ENCODE results near the gene GPER1. TPM values are rescaled to one million over a fixed set of nuclear protein-coding genes. Genes with fewer than 3 reads are reported as not detected.
"Not testable (repeated sequence)": the region's sequence is repeated elsewhere in the genome, so short reads cannot be mapped to it uniquely, and the experiment has no call there.

The GPER1 gene
- total RNA-seq, 1 donor from 2014 or later, result 2.7 TPM

GRCh38 chr7:1070544-1071011 is 17.3 kb upstream of the GPER1 start:
- ATAC-seq (ENCODE audit: low read depth) (no peak), DNase-seq (no peak)
- no peaks in the 10 kb centered on the region for H3K9me3 Mint-ChIP-seq
- H3K4me3 Mint-ChIP-seq, result no peak overlapping the region
- no peaks in the 10 kb centered on the region for H3K27me3 Mint-ChIP-seq
- no peak overlapping the region for H3K27ac Mint-ChIP-seq
- CTCF ChIA-PET, result interaction anchor here (0.7 kb wide), 1 partner anchor 78 kb away, joined by 3 read pairs; no protein-coding TSS in a partner anchor
- intact Hi-C loops (cut with micrococcal nuclease), result no loop called here
- peaks cover 8% of the 10 kb centered on the region for H3K4me1 Mint-ChIP-seq
- POLR2A ChIA-PET, result no interaction called here
- no peaks in the 10 kb centered on the region for H3K36me3 Mint-ChIP-seq (ENCODE audit: low read depth)
- TF ChIP-seq CTCF (IDR thresholded peaks at IDR 0.05), result no peak

DNA sequence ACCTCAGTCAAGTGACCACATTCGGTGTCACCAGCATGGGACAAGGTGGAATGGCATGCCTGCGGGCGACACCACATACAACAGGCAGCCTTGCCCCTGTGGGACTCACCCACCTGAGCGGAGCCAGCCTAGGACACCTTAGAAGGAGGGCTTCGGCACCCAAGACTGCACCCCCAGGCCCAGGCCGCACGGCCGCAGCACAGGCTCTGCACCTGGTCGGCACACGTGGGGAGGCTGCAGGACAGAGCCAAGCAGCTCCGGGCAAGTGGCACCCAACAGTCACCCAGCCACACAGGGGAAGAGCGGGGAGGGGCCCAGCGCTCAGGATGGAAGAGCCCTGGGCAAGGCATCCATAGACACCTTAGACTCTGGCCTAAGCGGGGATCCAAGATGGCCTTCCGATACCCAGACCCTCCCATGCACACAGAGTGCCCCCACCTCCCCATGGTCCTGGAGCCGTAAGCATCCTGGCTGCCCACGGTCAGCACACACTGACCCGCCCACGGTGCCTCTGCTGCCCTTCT is 16.1 kb upstream of the GPER1 start:
- H3K36me3 Mint-ChIP-seq (ENCODE audit: low read depth), result no peaks in the 10 kb centered on the region
- peaks cover 5% of the 10 kb centered on the region for H3K4me1 Mint-ChIP-seq
- no peak for TF ChIP-seq CTCF (IDR thresholded peaks at IDR 0.05)
- ChIA-PET CTCF (interaction anchor here (2.1 kb wide), 1 partner anchor 79 kb away, joined by 10 read pairs; no protein-coding TSS in a partner anchor), POLR2A (interaction anchor here (0.6 to 1.4 kb wide), 2 partner anchors 46 to 53 kb away, joined by 3 read pairs; no protein-coding TSS in a partner anchor)
- no peaks in the 10 kb centered on the region for H3K9me3 Mint-ChIP-seq
- no peak for DNase-seq
- ATAC-seq (ENCODE audit: low read depth), result no peak
- no peaks in the 10 kb centered on the region for H3K27me3 Mint-ChIP-seq
- no peak overlapping the region for H3K27ac Mint-ChIP-seq
- H3K4me3 Mint-ChIP-seq, result no peak overlapping the region
- intact Hi-C loops (cut with micrococcal nuclease), result no loop called here

GRCh38 chr7:1073142-1073977 is 14.6 kb upstream of the GPER1 start:
- intact Hi-C loops (cut with micrococcal nuclease), result no loop called here
- no peak for TF ChIP-seq CTCF (IDR thresholded peaks at IDR 0.05)
- DNase-seq (no peak), ATAC-seq (ENCODE audit: low read depth) (no peak)
- Mint-ChIP-seq H3K4me3 (no peak overlapping the region), H3K4me1 (peaks cover 5% of the 10 kb centered on the region), H3K27ac (no peak overlapping the region), H3K36me3 (ENCODE audit: low read depth) (no peaks in the 10 kb centered on the region), H3K27me3 (no peaks in the 10 kb centered on the region), H3K9me3 (no peaks in the 10 kb centered on the region)
- ChIA-PET CTCF (interaction anchor here (0.8 to 2.1 kb wide), 3 partner anchors 13 to 80 kb away, joined by 3 to 10 read pairs (median 3); no protein-coding TSS in a partner anchor), POLR2A (interaction anchor here (0.6 to 1.4 kb wide), 3 partner anchors 39 to 72 kb away, joined by 3 to 5 read pairs (median 3); no protein-coding TSS in a partner anchor)

DNA sequence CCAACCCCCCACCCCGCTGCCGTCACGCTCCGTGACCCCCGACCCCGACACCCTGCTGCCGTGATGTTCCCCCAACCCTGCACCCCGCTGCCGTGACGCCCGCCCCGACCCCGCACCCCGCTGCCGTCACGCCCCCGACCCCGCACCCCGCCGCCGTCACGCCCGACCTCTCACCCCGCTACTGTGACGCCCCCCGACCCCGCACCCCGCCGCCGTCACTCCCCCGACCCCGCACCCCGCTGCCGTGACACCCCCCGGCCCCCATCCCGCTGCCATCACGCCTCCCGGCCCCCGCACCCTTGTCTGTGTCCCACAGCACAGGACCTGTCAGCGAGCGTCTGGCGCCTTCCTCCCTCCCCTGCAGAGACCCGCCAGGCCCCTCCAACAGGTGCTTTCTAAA is 13.9 kb upstream of the GPER1 start:
- H3K9me3 Mint-ChIP-seq; DNase-seq; ATAC-seq (ENCODE audit: low read depth); H3K27me3 Mint-ChIP-seq; POLR2A ChIA-PET; CTCF ChIA-PET; H3K4me1 Mint-ChIP-seq; H3K27ac Mint-ChIP-seq; intact Hi-C loops (cut with micrococcal nuclease); H3K4me3 Mint-ChIP-seq; H3K36me3 Mint-ChIP-seq (ENCODE audit: low read depth): not testable (repeated sequence)

DNA sequence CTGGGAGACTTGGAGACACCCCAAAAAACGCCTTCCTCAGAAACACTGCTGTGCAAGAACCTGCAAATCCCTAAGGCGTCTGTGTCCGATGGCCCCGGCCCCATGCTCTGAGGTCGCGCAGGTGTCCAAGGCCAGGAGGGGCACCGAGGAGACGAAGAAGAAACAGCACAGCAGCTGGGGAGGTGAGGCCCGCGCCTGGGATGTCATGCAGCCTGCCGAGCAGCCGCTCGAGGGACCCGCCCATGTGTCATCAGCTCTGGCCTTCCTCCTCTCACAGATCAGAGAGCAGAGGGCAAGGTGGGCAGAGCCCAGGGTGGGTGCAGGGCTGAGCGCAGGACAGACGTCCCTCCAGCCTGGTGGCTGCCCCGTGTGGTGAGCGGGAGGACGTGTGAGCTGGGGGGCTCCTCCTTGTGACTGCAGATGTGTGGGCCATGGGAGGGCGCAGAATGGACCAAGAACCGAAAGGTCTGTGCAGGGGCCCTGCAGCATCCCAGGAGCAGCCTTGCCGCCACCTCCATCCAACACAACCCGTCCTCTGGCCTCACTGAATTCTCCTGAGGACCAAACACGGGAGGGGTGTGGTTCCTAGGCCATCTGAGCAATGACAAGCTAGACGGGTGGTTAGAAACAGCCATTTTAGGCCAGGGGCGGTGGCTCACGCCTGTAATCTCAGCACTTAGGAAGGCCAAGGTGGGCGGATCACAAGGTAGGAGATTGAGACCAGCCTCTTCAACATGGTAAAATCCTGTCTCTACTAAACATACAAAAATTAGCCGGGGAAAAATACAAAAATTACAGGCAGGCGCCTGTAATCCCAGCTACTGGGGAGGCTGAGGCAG is 13.1 kb upstream of the GPER1 start:
- ATAC-seq (ENCODE audit: low read depth) (no peak), DNase-seq (no peak)
- Mint-ChIP-seq H3K4me1 (peaks cover 5% of the 10 kb centered on the region), H3K9me3 (no peaks in the 10 kb centered on the region), H3K4me3 (no peak overlapping the region), H3K27ac (no peak overlapping the region), H3K27me3 (no peaks in the 10 kb centered on the region), H3K36me3 (ENCODE audit: low read depth) (no peaks in the 10 kb centered on the region)
- ChIA-PET CTCF (interaction anchor here (1.0 to 1.1 kb wide), 2 partner anchors 13 to 82 kb away, joined by 3 to 4 read pairs; partner anchors contain the start of gene GPER1), POLR2A (interaction anchor here (0.7 kb wide), 1 partner anchor 100 kb away, joined by 3 read pairs; no protein-coding TSS in a partner anchor)
- no peak for TF ChIP-seq CTCF (IDR thresholded peaks at IDR 0.05)
- intact Hi-C loops (cut with micrococcal nuclease), result no loop called here

All from activated B cell treated with CpG ODN at 0.5 μM for 24 hours (primary cell).